Kidney tubule cell (primary cell): ENCODE results near the gene SERPINC1.
A peak's percentile ranks its signal among the peaks of the same experiment; 100 is the strongest.
"Not testable (repeated sequence)": the region's sequence is repeated elsewhere in the genome, so short reads cannot be mapped to it uniquely, and the experiment has no call there.

Source experiments
- DNase-seq: peaks from one replicate; pipeline ENCODE4 v3.0.0-alpha.2; 2018; ENCODE audit warnings: low spot score

SERPINC1 gene

GRCh38 chr1:173863224-173864161 lies 53.6 kb downstream of the SERPINC1 start:
- no peak for DNase-seq

- DNase-seq: no peak
These were observed 54.3 kb downstream of the SERPINC1 start for GRCh38 chr1:173862769-173863223.

GRCh38 chr1:173862146-173862768 lies 54.9 kb downstream of the SERPINC1 start:
- DNase-seq: peak; percentile 49

GRCh38 chr1:173861731-173862145 lies 55.4 kb downstream of the SERPINC1 start:
- DNase-seq: peak; percentile 49

- no peak for DNase-seq
These were observed 57.1 kb downstream of the SERPINC1 start for GRCh38 chr1:173860065-173860464.

GRCh38 chr1:173859547-173859946 lies 57.6 kb downstream of the SERPINC1 start:
- not testable (repeated sequence) for DNase-seq

GRCh38 chr1:173857363-173857917 lies 59.7 kb downstream of the SERPINC1 start:
- no peak for DNase-seq

- no peak for DNase-seq
These were observed 60.2 kb downstream of the SERPINC1 start for GRCh38 chr1:173856903-173857302.

- no peak for DNase-seq
These were observed 61.1 kb downstream of the SERPINC1 start for GRCh38 chr1:173856014-173856413.
